H9 (cell line): Measurements from ENCODE around the gene HIP1R. TPM values are rescaled to one million over a fixed set of nuclear protein-coding genes. Genes with fewer than 3 reads are reported as not detected.

Experiments used
- DNase-seq: peaks from one replicate; pipeline ENCODE4 v3.0.0-alpha.2; 2017
- H2AFZ ChIP-seq: one replicate; pipeline ENCODE4 v1.6.1; 2013; ENCODE audit warnings: mild to moderate bottlenecking, low read length, control low read depth, moderate library complexity
- H2AK5ac ChIP-seq: 2 replicates; pipeline ENCODE4 v1.6.1; 2013; ENCODE audit warnings: low read length, control low read depth, mixed read lengths; ENCODE audit not compliant: insufficient read length
- H2BK120ac ChIP-seq: one replicate; pipeline ENCODE4 v1.6.1; 2013; ENCODE audit warnings: low read depth, mild to moderate bottlenecking, low read length, control low read depth, inconsistent platforms; ENCODE audit not compliant: poor library complexity, severe bottlenecking
- H2BK12ac ChIP-seq: 2 replicates; pipeline ENCODE4 v1.6.1; 2013; ENCODE audit warnings: low read length, control low read depth, mixed read lengths, low read depth; ENCODE audit not compliant: insufficient read length
- H2BK15ac ChIP-seq: 2 replicates; pipeline ENCODE4 v1.6.1; 2013; ENCODE audit warnings: low read depth, low read length, control low read depth
- H2BK20ac ChIP-seq: one replicate; pipeline ENCODE4 v1.6.1; 2013; ENCODE audit warnings: low read depth, mild to moderate bottlenecking, low read length, control low read depth, inconsistent platforms; ENCODE audit not compliant: poor library complexity, severe bottlenecking
- H2BK5ac ChIP-seq: 2 replicates; pipeline ENCODE4 v1.6.1; 2013; ENCODE audit warnings: low read length, control low read depth, mixed read lengths; ENCODE audit not compliant: insufficient read length
- H3K14ac ChIP-seq: 2 replicates; pipeline ENCODE4 v1.6.1; 2013; ENCODE audit warnings: low read length, control low read depth; ENCODE audit not compliant: insufficient read depth
- H3K18ac ChIP-seq: 2 replicates; pipeline ENCODE4 v1.6.1; 2013; ENCODE audit warnings: low read depth, mild to moderate bottlenecking, mixed read lengths, low read length, control low read depth; ENCODE audit not compliant: insufficient read length
- H3K23ac ChIP-seq: 2 replicates; pipeline ENCODE4 v1.6.1; 2013; ENCODE audit warnings: low read length, control low read depth, mixed read lengths, low read depth; ENCODE audit not compliant: insufficient read length
- H3K23me2 ChIP-seq: 2 replicates; pipeline ENCODE4 v1.6.1; 2013; ENCODE audit warnings: low read depth, mild to moderate bottlenecking, mixed read lengths, low read length, control low read depth; ENCODE audit not compliant: insufficient read length, poor library complexity, severe bottlenecking
- H3K27ac ChIP-seq: 2 replicates; pipeline ENCODE4 v1.5.1; 2013; ENCODE audit warnings: low read length, control low read depth, mixed read lengths, low read depth; ENCODE audit not compliant: insufficient read length
- H3K27me3 ChIP-seq: 2 replicates; pipeline ENCODE4 v1.6.1; 2013; ENCODE audit warnings: low read length, control low read depth, inconsistent platforms; ENCODE audit not compliant: insufficient read depth
- H3K4ac ChIP-seq: 2 replicates; pipeline ENCODE4 v1.6.1; 2013; ENCODE audit warnings: low read depth, mild to moderate bottlenecking, control low read depth, inconsistent platforms, low read length, moderate library complexity
- H3K4me1 ChIP-seq: 2 replicates; pipeline ENCODE4 v1.6.1; 2013; ENCODE audit warnings: low read length, control low read depth, inconsistent platforms; ENCODE audit not compliant: insufficient read depth
- H3K4me2 ChIP-seq: 2 replicates; pipeline ENCODE4 v1.6.1; 2013; ENCODE audit warnings: low read length, control low read depth, mixed read lengths; ENCODE audit not compliant: insufficient read length, insufficient read depth
- H3K56ac ChIP-seq: 2 replicates; pipeline ENCODE4 v1.6.1; 2013; ENCODE audit warnings: low read depth, mild to moderate bottlenecking, mixed read lengths, low read length, control low read depth; ENCODE audit not compliant: insufficient read length
- H3K79me1 ChIP-seq: 2 replicates; pipeline ENCODE4 v1.6.1; 2013; ENCODE audit warnings: low read depth, mild to moderate bottlenecking, moderate library complexity, low read length, control low read depth, inconsistent platforms; ENCODE audit not compliant: insufficient read depth, poor library complexity, severe bottlenecking
- H3K79me2 ChIP-seq: 2 replicates; pipeline ENCODE4 v1.6.1; 2013; ENCODE audit warnings: low read length, control low read depth, inconsistent platforms; ENCODE audit not compliant: insufficient read depth
- H3K9ac ChIP-seq: 2 replicates; pipeline ENCODE4 v1.6.1; 2013; ENCODE audit warnings: low read length, control low read depth, mixed read lengths; ENCODE audit not compliant: insufficient read length; ENCODE audit errors: extremely low read depth
- H3K9me3 ChIP-seq: one replicate; pipeline ENCODE4 v1.6.1; 2013; ENCODE audit warnings: low read depth, low read length, inconsistent platforms; ENCODE audit not compliant: control insufficient read depth
- H3T11ph ChIP-seq: one replicate; pipeline ENCODE4 v1.6.1; 2013; ENCODE audit warnings: mild to moderate bottlenecking, low read length, control low read depth, inconsistent platforms
- H4K20me1 ChIP-seq: one replicate; pipeline ENCODE4 v1.6.1; 2013; ENCODE audit not compliant: control insufficient read depth, insufficient read length, insufficient read depth
- H4K5ac ChIP-seq: 2 replicates; pipeline ENCODE4 v1.6.1; 2013; ENCODE audit warnings: low read depth, mild to moderate bottlenecking, mixed read lengths, low read length, control low read depth; ENCODE audit not compliant: insufficient read length
- H4K8ac ChIP-seq: replicated peaks from 2 replicates; pipeline ENCODE4 v1.6.1; 2013; ENCODE audit warnings: low read length, control low read depth, mixed read lengths, low read depth; ENCODE audit not compliant: insufficient read length
- H4K91ac ChIP-seq: 2 replicates; pipeline ENCODE4 v1.6.1; 2013; ENCODE audit warnings: low read depth, mild to moderate bottlenecking, moderate library complexity, mixed read lengths, low read length, control low read depth; ENCODE audit not compliant: insufficient read length
- H3K27ac Mint-ChIP-seq, 3 experiments: 2 replicates in 2 of 3; 3 replicates in 1 of 3; pipeline ENCODE4 v1.8.0; 2020 to 2021; ENCODE audit warnings: mixed read lengths in 3 of 3, mild to moderate bottlenecking in 1 of 3, moderate library complexity in 1 of 3
- H3K27me3 Mint-ChIP-seq: 2 replicates; pipeline ENCODE4 v1.8.0; 2021; ENCODE audit warnings: low read depth, mild to moderate bottlenecking, moderate library complexity, mixed read lengths
- H3K36me3 Mint-ChIP-seq, 3 experiments: 2 replicates in 2 of 3; 3 replicates in 1 of 3; pipeline ENCODE4 v1.8.0; 2020 to 2021; ENCODE audit warnings: low read depth in 3 of 3, mixed read lengths in 3 of 3; ENCODE audit not compliant: insufficient read depth in 1 of 3
- H3K4me1 Mint-ChIP-seq, 2 experiments: 2 replicates each; pipeline ENCODE4 v1.8.0; 2020; ENCODE audit warnings: mixed read lengths in 2 of 2
- H3K4me3 Mint-ChIP-seq, 2 experiments: 2 replicates in 1 of 2; 3 replicates in 1 of 2; pipeline ENCODE4 v1.8.0; 2020 to 2021; ENCODE audit warnings: mild to moderate bottlenecking in 2 of 2, mixed read lengths in 2 of 2, moderate library complexity in 1 of 2
- H3K9me3 Mint-ChIP-seq, 2 experiments: 2 replicates in 1 of 2; 3 replicates in 1 of 2; pipeline ENCODE4 v1.8.0; 2020; ENCODE audit warnings: mild to moderate bottlenecking in 2 of 2, mixed read lengths in 2 of 2, moderate library complexity in 1 of 2
- WGBS: extraction: QIAGEN DNeasy Blood & Tissue Kit; methylation state at CpG from one replicate; pipeline ENCODE4 v1.1.7; 2013; ENCODE audit warnings: missing lambda C conversion rate, low lambda C conversion rate, mixed read lengths; ENCODE audit not compliant: insufficient read length; ENCODE audit errors: extremely low coverage; 5-methylcytosine and 5-hydroxymethylcytosine counted together
- total RNA-seq: library from RNA; stranded (reverse); gene quantifications from 2 replicates; pipeline ENCODE4 v1.2.1, GENCODE V29; 2021
- TF ChIP-seq, protein P1 (sequence below): fragments of 200-600 bp; sonication (generic); conservative IDR thresholded peaks from 3 replicates; pipeline ENCODE4 v1.8.0; 2021; ENCODE audit warnings: antibody characterized with exemption, mild to moderate bottlenecking

HIP1R gene
- total RNA-seq, 1 experiment from 2014 or later: 17.4 TPM

DNA sequence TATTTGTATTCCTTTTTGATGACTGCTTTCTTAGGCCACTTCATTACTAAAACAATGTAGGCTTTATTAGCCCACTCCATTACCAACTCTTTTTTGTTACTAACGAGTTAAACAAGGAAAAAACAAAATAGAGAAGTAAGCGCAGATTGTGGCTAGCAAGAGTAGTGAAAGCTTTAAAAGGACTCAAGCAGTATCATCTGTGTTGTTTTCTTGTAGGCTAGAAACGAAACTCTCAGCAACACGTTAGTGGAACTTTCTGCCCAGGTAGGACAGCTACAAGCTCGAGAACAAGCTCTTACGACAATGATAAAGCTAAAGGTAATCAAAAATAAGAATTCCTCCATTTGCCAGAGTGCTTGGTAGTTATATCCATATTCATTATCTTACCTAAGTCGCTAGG lies 49.8 kb upstream of the HIP1R start:
- H3K79me1 ChIP-seq: no peaks in the 10 kb centered on the region
- H3K27me3 Mint-ChIP-seq: no peaks in the 10 kb centered on the region
- no peak overlapping the region for H2BK15ac ChIP-seq
- H4K8ac ChIP-seq: no peak overlapping the region
- no peaks in the 10 kb centered on the region for H3K9me3 Mint-ChIP-seq
- H3K4me1 ChIP-seq: no peaks in the 10 kb centered on the region
- no peak overlapping the region for H3K14ac ChIP-seq
- H3K9me3 ChIP-seq: no peaks in the 10 kb centered on the region
- H4K91ac ChIP-seq: no peak overlapping the region
- no peak overlapping the region for H2AK5ac ChIP-seq
- H2BK120ac ChIP-seq: no peak overlapping the region
- no peaks in the 10 kb centered on the region; a peak in 1 of 7 replicates for H3K36me3 Mint-ChIP-seq
- no peak overlapping the region for H3K27ac ChIP-seq
- no peak overlapping the region for H4K5ac ChIP-seq
- H4K20me1 ChIP-seq: no peaks in the 10 kb centered on the region
- no peak overlapping the region for H3K4ac ChIP-seq
- H3K18ac ChIP-seq: no peak overlapping the region
- H2BK12ac ChIP-seq: no peak overlapping the region
- H2BK5ac ChIP-seq: no peak overlapping the region
- H3K27me3 ChIP-seq: no peaks in the 10 kb centered on the region
- H3K27ac Mint-ChIP-seq: no peak overlapping the region
- H3K4me3 Mint-ChIP-seq: no peak overlapping the region
- no peak overlapping the region for H2AFZ ChIP-seq
- H3K23ac ChIP-seq: no peak overlapping the region
- TF ChIP-seq, protein P1, sequence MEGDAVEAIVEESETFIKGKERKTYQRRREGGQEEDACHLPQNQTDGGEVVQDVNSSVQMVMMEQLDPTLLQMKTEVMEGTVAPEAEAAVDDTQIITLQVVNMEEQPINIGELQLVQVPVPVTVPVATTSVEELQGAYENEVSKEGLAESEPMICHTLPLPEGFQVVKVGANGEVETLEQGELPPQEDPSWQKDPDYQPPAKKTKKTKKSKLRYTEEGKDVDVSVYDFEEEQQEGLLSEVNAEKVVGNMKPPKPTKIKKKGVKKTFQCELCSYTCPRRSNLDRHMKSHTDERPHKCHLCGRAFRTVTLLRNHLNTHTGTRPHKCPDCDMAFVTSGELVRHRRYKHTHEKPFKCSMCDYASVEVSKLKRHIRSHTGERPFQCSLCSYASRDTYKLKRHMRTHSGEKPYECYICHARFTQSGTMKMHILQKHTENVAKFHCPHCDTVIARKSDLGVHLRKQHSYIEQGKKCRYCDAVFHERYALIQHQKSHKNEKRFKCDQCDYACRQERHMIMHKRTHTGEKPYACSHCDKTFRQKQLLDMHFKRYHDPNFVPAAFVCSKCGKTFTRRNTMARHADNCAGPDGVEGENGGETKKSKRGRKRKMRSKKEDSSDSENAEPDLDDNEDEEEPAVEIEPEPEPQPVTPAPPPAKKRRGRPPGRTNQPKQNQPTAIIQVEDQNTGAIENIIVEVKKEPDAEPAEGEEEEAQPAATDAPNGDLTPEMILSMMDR: no peak
- WGBS: no CpG with 5 or more reads among the region's 7 CpGs
- no peak overlapping the region for H3K56ac ChIP-seq
- no peak overlapping the region for H3K4me2 ChIP-seq
- H3K23me2 ChIP-seq: no peaks in the 10 kb centered on the region
- peaks cover 2 to 4% of the 10 kb centered on the region in 2 experiments; a peak in 3 of 4 replicates for H3K4me1 Mint-ChIP-seq
- no peak overlapping the region for H3T11ph ChIP-seq
- DNase-seq: no peak
- H3K79me2 ChIP-seq: no peaks in the 10 kb centered on the region
- H2BK20ac ChIP-seq: no peak overlapping the region
- no peak overlapping the region for H3K9ac ChIP-seq
